ENCODE measurements around the gene SEPTIN5. TPM values are rescaled to one million over a fixed set of nuclear protein-coding genes. Genes with fewer than 3 reads are reported as not detected.

SEPTIN5 gene
- total and polyA plus RNA-seq, 9 of the 15 experiments (the other 6 are each of a cell fraction or from before 2014, with no cell fraction given): 0.03 to 195 (median 119) TPM

DNA sequence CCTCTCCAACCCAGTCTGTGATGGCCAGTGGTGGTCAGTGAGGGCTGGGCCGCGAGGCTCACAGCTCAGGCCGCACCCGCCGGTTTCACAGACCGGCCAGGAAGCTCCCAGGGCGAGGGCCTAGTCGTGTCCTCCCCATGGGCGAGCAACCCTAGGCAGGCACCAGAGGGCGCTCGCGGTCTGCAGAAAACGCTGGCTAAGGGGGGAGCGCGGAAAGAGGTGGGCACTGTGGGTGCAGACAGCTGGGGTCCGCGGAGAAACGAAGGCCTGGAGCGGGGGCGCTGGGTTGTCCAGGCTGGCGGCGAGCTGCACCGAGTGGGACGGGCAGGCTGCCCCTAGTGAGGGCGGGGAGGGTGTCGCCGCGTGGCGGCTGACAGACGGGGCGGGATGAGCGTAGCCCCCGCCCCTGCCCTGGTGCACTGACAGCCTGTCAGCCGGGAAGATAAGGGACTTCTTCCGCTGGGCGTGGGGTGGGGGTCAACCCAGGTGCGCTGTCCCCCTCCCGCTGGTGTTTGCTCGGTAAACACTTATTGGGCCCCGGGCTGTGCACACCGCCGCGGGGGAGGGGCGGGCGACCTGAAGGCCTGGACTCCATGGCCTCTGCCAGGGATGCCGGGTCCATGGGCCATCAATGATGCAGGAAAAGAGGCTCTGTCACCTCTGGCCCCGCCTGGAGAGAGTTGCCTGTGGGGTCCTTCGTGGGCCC is 16.5 kb downstream of the SEPTIN5 start (continued):
- TF ChIP-seq POLR2AphosphoS2 (IDR thresholded peaks at IDR 0.05; ENCODE audit: low read length) (no peak), NONO (IDR thresholded peaks at IDR 0.05; ENCODE audit: low read depth in 2 of 2, low read length in 1 of 2) (no peak), ZNF436 (CRISPR knock-in tag; IDR thresholded peaks at IDR 0.05) (no peak), ZNF165 (CRISPR knock-in tag; IDR thresholded peaks at IDR 0.05; ENCODE audit: borderline replicate concordance) (no peak), TAF9B (IDR thresholded peaks at IDR 0.05; ENCODE audit: partially characterized antibody) (no peak), NFYB (IDR thresholded peaks at IDR 0.05; ENCODE audit: extremely low read depth, insufficient read length) (no peak), TAF15 (IDR thresholded peaks at IDR 0.05; ENCODE audit: low read depth, low read length) (no peak), SAFB (IDR thresholded peaks at IDR 0.05; ENCODE audit: borderline replicate concordance, low read depth, low read length) (no peak), YBX1 (IDR thresholded peaks at IDR 0.05) (no peak), MEIS2 (IDR thresholded peaks at IDR 0.05; ENCODE audit: partially characterized antibody) (no peak), PHF20 (IDR thresholded peaks at IDR 0.05; ENCODE audit: partially characterized antibody) (peak; percentile 84), YY1 (IDR thresholded peaks at IDR 0.05; ENCODE audit: borderline replicate concordance in 1 of 3, control insufficient read depth in 1 of 3, extremely low read depth in 1 of 3, insufficient read depth in 3 of 3, insufficient read length in 1 of 3, insufficient replicate concordance in 2 of 3, low read depth in 1 of 3, low read length in 2 of 3) (peak in 2 of 3 experiments; percentile 71 to 76), MBD2 (IDR thresholded peaks at IDR 0.05; ENCODE audit: borderline replicate concordance, low read depth) (no peak), TRIM24 (IDR thresholded peaks at IDR 0.05) (peak; percentile 43 to 79; a peak in 3 of 4 replicates), EHMT2 (IDR thresholded peaks at IDR 0.05) (no peak), TEAD2 (tag; IDR thresholded peaks at IDR 0.05) (no peak)
- TF ChIP-seq, protein P1, sequence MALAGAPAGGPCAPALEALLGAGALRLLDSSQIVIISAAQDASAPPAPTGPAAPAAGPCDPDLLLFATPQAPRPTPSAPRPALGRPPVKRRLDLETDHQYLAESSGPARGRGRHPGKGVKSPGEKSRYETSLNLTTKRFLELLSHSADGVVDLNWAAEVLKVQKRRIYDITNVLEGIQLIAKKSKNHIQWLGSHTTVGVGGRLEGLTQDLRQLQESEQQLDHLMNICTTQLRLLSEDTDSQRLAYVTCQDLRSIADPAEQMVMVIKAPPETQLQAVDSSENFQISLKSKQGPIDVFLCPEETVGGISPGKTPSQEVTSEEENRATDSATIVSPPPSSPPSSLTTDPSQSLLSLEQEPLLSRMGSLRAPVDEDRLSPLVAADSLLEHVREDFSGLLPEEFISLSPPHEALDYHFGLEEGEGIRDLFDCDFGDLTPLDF (CRISPR knock-in tag; IDR thresholded peaks at IDR 0.05): peak; percentile 97
- TF ChIP-seq, protein P2, sequence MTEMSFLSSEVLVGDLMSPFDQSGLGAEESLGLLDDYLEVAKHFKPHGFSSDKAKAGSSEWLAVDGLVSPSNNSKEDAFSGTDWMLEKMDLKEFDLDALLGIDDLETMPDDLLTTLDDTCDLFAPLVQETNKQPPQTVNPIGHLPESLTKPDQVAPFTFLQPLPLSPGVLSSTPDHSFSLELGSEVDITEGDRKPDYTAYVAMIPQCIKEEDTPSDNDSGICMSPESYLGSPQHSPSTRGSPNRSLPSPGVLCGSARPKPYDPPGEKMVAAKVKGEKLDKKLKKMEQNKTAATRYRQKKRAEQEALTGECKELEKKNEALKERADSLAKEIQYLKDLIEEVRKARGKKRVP (CRISPR knock-in tag; IDR thresholded peaks at IDR 0.05): peak; percentile 80
- TF ChIP-seq, protein P3, sequence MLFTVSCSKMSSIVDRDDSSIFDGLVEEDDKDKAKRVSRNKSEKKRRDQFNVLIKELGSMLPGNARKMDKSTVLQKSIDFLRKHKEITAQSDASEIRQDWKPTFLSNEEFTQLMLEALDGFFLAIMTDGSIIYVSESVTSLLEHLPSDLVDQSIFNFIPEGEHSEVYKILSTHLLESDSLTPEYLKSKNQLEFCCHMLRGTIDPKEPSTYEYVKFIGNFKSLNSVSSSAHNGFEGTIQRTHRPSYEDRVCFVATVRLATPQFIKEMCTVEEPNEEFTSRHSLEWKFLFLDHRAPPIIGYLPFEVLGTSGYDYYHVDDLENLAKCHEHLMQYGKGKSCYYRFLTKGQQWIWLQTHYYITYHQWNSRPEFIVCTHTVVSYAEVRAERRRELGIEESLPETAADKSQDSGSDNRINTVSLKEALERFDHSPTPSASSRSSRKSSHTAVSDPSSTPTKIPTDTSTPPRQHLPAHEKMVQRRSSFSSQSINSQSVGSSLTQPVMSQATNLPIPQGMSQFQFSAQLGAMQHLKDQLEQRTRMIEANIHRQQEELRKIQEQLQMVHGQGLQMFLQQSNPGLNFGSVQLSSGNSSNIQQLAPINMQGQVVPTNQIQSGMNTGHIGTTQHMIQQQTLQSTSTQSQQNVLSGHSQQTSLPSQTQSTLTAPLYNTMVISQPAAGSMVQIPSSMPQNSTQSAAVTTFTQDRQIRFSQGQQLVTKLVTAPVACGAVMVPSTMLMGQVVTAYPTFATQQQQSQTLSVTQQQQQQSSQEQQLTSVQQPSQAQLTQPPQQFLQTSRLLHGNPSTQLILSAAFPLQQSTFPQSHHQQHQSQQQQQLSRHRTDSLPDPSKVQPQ (CRISPR knock-in tag; IDR thresholded peaks at IDR 0.05; ENCODE audit: borderline replicate concordance): no peak
- TF ChIP-seq, protein P4, sequence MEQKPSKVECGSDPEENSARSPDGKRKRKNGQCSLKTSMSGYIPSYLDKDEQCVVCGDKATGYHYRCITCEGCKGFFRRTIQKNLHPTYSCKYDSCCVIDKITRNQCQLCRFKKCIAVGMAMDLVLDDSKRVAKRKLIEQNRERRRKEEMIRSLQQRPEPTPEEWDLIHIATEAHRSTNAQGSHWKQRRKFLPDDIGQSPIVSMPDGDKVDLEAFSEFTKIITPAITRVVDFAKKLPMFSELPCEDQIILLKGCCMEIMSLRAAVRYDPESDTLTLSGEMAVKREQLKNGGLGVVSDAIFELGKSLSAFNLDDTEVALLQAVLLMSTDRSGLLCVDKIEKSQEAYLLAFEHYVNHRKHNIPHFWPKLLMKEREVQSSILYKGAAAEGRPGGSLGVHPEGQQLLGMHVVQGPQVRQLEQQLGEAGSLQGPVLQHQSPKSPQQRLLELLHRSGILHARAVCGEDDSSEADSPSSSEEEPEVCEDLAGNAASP (IDR thresholded peaks at IDR 0.05): no peak
- TF ChIP-seq, protein P5, sequence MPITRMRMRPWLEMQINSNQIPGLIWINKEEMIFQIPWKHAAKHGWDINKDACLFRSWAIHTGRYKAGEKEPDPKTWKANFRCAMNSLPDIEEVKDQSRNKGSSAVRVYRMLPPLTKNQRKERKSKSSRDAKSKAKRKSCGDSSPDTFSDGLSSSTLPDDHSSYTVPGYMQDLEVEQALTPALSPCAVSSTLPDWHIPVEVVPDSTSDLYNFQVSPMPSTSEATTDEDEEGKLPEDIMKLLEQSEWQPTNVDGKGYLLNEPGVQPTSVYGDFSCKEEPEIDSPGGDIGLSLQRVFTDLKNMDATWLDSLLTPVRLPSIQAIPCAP (CRISPR knock-in tag; IDR thresholded peaks at IDR 0.05; ENCODE audit: borderline replicate concordance): no peak
